Measurements from ENCODE around the gene ACSS1.
"Not testable (repeated sequence)": the region's sequence is repeated elsewhere in the genome, so short reads cannot be mapped to it uniquely, and the experiment has no call there.

The ACSS1 gene

GRCh38 chr20:25005661-25006060 lies 52.3 kb downstream of the ACSS1 start:
- peaks cover 56% of the 10 kb centered on the region for H3K36me3 ChIP-seq
- H3K9me3 ChIP-seq = no peaks in the 10 kb centered on the region
- H3K4me3 ChIP-seq (ENCODE audit: low read depth in 1 of 2, low read length in 1 of 2) = no peak overlapping the region
- no peaks in the 10 kb centered on the region for H3K27me3 ChIP-seq
- no peak for TF ChIP-seq CTCF (IDR thresholded peaks at IDR 0.05)
- no peak overlapping the region for H3K27ac ChIP-seq
- no peaks in the 10 kb centered on the region for H3K4me1 ChIP-seq (ENCODE audit: control insufficient read depth in 1 of 2, insufficient read depth in 1 of 2, low read depth in 1 of 2, low read length in 1 of 2)

- no peaks in the 10 kb centered on the region for H3K4me1 ChIP-seq (ENCODE audit: control insufficient read depth in 1 of 2, insufficient read depth in 1 of 2, low read depth in 1 of 2, low read length in 1 of 2)
- TF ChIP-seq CTCF (IDR thresholded peaks at IDR 0.05) = no peak
- peaks cover 51% of the 10 kb centered on the region for H3K36me3 ChIP-seq
Observed at GRCh38 chr20:25005220-25005619, 52.7 kb downstream of the ACSS1 start.

GRCh38 chr20:25003002-25003401 lies 54.9 kb downstream of the ACSS1 start:
- H3K27ac ChIP-seq = no peak overlapping the region
- peaks cover 0 to 5% of the 10 kb centered on the region in 2 experiments for H3K4me1 ChIP-seq (ENCODE audit: control insufficient read depth in 1 of 2, insufficient read depth in 1 of 2, low read depth in 1 of 2, low read length in 1 of 2)
- H3K27me3 ChIP-seq = no peaks in the 10 kb centered on the region
- TF ChIP-seq CTCF (IDR thresholded peaks at IDR 0.05) = no peak
- no peak overlapping the region for H3K4me3 ChIP-seq (ENCODE audit: low read depth in 1 of 2, low read length in 1 of 2)
- no peaks in the 10 kb centered on the region for H3K9me3 ChIP-seq
- H3K36me3 ChIP-seq = peaks cover 29% of the 10 kb centered on the region

More at GRCh38 chr20:25005220-25005619, 52.7 kb downstream of the ACSS1 start:
- no peaks in the 10 kb centered on the region for H3K27me3 ChIP-seq
- H3K27ac ChIP-seq = no peak overlapping the region
- H3K9me3 ChIP-seq = no peaks in the 10 kb centered on the region
- no peak overlapping the region for H3K4me3 ChIP-seq (ENCODE audit: low read depth in 1 of 2, low read length in 1 of 2)

DNA sequence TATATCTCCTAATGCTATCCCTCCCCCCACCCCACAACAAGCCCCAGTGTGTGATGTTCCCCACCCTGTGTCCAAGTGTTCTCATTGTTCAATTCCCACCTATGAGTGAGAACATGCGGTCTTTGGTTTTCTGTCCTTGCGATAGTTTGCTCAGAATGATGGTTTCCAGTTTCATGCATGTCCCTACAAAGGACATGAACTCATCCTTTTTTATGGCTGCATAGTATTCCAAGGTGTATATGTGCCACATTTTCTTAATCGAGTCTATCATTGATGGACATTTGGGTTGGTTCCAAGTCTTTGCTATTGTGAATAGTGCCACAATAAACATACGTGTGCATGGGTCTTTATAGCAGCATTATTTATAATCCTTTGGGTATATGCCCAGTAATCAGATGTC lies 56.6 kb downstream of the ACSS1 start:
- H3K9me3 ChIP-seq; H3K4me3 ChIP-seq (ENCODE audit: low read depth in 1 of 2, low read length in 1 of 2); H3K27ac ChIP-seq; H3K27me3 ChIP-seq: not testable (repeated sequence)
- Histone ChIP-seq H3K36me3 (peaks cover 12% of the 10 kb centered on the region), H3K4me1 (ENCODE audit: control insufficient read depth in 1 of 2, insufficient read depth in 1 of 2, low read depth in 1 of 2, low read length in 1 of 2) (peaks cover 0 to 13% of the 10 kb centered on the region in 2 experiments)

DNA sequence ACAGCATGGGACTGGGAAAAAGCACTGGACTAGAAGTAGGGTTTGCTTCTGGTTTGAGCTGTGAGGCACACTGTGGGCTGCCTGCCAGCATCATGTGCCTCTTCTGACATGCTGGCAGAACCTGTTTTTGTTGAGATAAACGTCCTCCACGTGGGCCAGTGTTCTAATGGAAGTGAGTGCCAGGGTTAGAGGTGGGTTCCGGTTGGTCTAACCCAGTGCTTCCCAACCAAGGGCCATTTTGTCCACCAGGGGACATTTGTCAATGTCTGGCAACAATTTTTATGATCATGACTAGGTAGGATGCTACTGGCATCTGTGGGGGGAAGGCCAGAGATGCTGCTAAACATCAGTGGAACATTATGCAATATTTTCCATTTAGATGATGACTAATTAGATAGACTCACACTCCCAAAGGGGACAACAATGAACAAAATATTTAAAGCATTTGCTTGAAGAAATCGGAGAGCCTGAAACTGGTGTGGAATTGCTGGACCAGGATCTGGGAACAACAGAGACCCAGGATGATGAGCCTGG lies 57.6 kb downstream of the ACSS1 start:
- TF ChIP-seq CTCF (IDR thresholded peaks at IDR 0.05) = no peak
- peaks cover 0 to 13% of the 10 kb centered on the region in 2 experiments for H3K4me1 ChIP-seq (ENCODE audit: control insufficient read depth in 1 of 2, insufficient read depth in 1 of 2, low read depth in 1 of 2, low read length in 1 of 2)
- peaks cover 3% of the 10 kb centered on the region for H3K36me3 ChIP-seq
- H3K4me3 ChIP-seq (ENCODE audit: low read depth in 1 of 2, low read length in 1 of 2) = no peak overlapping the region
- no peaks in the 10 kb centered on the region for H3K9me3 ChIP-seq
- H3K27me3 ChIP-seq = peaks cover 6% of the 10 kb centered on the region
- H3K27ac ChIP-seq = no peak overlapping the region

DNA sequence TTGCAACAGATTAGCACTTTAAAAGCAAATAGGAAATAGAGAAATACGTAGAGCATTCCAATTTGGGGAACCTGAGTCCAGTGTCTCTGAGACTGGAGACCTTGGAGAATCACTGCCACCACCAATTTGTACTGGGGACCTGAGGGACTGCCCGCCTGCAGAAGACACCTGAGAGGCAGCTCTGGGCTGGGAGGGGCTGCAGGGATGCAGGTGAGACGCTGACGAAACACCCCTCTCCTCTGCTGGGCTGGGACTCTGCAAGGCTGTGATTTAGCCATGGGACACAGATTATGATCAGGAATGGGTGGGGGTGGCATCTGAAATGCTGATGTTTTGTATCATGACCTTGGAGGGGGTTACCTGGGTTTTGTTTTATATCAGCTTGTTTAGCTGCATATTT lies 58.4 kb downstream of the ACSS1 start:
- no peak overlapping the region for H3K4me3 ChIP-seq (ENCODE audit: low read depth in 1 of 2, low read length in 1 of 2)
- H3K4me1 ChIP-seq (ENCODE audit: control insufficient read depth in 1 of 2, insufficient read depth in 1 of 2, low read depth in 1 of 2, low read length in 1 of 2) = peaks cover 4 to 18% of the 10 kb centered on the region in 2 experiments
- no peak for TF ChIP-seq CTCF (IDR thresholded peaks at IDR 0.05)
- no peaks in the 10 kb centered on the region for H3K36me3 ChIP-seq
- no peaks in the 10 kb centered on the region for H3K9me3 ChIP-seq
- peaks cover 6% of the 10 kb centered on the region for H3K27me3 ChIP-seq
- H3K27ac ChIP-seq = no peak overlapping the region

Data from neutrophil (primary cell).